ENCODE measurements around the gene MRPL55. TPM values are rescaled to one million over a fixed set of nuclear protein-coding genes. Genes with fewer than 3 reads are reported as not detected.

The MRPL55 gene
- total RNA-seq, 2 experiments from 2014 or later, result 67.8 to 68.3 TPM

DNA sequence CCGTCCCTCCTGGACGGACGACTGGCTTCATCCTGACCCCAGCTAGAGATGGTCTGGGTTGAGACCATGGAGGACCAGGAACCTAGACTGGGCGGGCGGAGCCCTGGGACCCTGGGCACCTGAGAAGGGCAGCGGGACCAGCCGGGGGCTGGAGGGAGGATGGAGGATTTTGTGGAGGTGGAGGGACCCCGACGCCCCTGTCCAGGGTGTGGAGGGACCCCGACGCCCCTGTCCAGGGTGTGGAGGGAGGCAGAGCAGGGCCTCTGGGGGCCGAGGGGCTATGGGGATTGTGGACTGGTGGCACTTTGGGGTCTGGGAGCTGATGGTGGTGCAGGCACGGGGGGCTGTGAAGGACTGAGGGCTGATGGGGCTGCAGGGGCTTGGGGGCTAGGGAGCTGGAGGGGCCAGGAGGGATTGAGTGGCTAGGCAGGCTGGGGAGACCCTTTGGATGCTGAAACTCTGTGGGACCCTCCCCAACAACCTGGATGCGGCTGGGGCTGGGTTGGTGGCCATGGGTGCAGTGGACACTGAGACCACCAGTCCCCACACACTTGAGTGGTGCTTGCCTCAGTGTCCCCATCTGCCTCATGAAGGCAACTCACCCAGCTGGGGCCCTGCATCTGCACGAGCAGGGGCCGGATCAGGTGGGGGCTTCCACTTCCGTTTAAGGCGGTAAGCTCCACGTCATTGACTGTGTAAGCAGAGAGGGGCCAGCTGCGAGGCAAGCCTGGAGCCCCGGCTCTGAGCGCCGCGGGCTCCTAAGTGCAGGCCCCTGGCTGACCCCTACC is 48.0 kb upstream of the MRPL55 start:
- Mint-ChIP-seq H3K27me3 (no peaks in the 10 kb centered on the region), H3K4me3 (peak overlapping the region; percentile 53), H3K9me3 (no peaks in the 10 kb centered on the region), H3K36me3 (ENCODE audit: low read depth) (no peaks in the 10 kb centered on the region), H3K4me1 (ENCODE audit: low read depth) (peaks cover 41% of the 10 kb centered on the region), H3K27ac (peak overlapping the region; percentile 86)
- TF ChIP-seq, protein P1, sequence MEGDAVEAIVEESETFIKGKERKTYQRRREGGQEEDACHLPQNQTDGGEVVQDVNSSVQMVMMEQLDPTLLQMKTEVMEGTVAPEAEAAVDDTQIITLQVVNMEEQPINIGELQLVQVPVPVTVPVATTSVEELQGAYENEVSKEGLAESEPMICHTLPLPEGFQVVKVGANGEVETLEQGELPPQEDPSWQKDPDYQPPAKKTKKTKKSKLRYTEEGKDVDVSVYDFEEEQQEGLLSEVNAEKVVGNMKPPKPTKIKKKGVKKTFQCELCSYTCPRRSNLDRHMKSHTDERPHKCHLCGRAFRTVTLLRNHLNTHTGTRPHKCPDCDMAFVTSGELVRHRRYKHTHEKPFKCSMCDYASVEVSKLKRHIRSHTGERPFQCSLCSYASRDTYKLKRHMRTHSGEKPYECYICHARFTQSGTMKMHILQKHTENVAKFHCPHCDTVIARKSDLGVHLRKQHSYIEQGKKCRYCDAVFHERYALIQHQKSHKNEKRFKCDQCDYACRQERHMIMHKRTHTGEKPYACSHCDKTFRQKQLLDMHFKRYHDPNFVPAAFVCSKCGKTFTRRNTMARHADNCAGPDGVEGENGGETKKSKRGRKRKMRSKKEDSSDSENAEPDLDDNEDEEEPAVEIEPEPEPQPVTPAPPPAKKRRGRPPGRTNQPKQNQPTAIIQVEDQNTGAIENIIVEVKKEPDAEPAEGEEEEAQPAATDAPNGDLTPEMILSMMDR (IDR thresholded peaks at IDR 0.05), result no peak
- CTCF ChIA-PET, result interaction anchor here (1.4 to 2.8 kb wide), 2 partner anchors 9 to 26 kb away, joined by 4 to 15 read pairs; partner anchors contain the start of gene IBA57
- ATAC-seq (peak; percentile 70), DNase-seq (peak; percentile 80)
- intact Hi-C loops (cut with micrococcal nuclease), result no loop called here
- POLR2A ChIA-PET, result interaction anchor here (0.6 to 1.8 kb wide), 3 partner anchors 9 to 15 kb away, joined by 3 to 11 read pairs (median 3); partner anchors contain the start of gene IBA57

DNA sequence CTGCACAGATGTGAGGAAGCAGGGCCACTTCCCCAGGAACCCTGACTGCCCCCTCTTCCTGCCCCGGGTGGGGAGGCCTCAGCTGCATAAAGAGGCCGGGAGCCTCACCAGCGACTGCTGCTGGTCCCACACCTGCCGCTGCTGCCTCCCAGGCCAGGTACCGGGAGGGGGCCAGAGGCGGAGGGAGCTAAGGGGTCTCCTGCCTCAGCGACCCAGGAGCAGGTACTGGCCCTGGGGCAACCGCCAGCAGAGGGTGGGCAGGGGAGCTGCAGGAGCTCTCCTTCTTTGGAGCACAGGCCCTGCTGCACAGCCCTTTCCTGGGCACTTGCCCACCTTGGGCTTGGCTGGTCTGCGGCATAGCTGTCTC is 47.4 kb upstream of the MRPL55 start:
- peak overlapping the region; percentile 53 for H3K4me3 Mint-ChIP-seq

DNA sequence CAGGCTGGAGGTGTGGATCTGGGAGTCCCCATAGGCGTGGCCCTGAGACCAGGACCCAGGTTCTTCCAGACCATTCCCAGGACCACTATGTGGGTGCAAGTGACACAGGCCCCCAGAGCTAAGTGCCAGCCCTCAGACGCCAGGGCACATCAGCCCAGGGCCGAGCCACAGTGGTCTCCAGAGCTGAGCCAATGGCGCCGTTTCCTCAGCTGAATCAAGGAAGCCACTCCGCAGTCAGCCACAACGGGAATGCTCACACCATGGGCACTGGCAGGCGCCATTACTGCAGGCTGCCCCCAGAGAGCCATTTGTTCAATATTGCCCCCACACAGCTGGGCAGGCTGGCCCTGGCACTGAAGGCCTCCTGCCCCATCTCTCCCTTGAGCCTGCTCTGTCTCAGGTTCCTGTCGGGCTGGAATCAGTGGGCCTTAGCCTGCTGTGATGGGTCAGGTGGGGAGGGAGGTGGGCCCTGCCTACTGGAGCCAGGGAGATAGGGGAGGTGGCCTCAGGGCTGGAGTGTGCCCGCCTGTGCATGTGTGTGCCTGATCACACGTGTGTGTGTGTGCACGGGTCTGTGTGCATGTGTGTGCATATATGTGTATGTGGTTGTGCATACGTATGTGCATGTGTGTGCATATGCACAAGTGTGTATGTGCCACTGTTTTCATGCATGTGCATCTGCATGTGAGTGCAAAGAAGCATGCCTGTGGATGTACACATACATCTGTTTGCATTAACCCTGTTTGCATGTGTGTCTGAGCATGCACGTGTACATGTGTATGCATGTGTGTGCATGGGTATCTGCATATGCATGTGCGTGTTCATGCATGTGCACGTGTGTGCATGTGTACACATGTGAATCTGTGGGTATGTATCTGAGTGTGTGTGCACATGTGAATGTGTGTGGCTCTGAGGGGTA is 46.8 kb upstream of the MRPL55 start:
- no peak overlapping the region for H3K27ac Mint-ChIP-seq
- peaks cover 38% of the 10 kb centered on the region for H3K4me1 Mint-ChIP-seq (ENCODE audit: low read depth)

More for the DNA sequence above, 47.4 kb upstream of the MRPL55 start:
- Mint-ChIP-seq H3K36me3 (ENCODE audit: low read depth) (no peaks in the 10 kb centered on the region), H3K27ac (peak overlapping the region; percentile 86), H3K4me1 (ENCODE audit: low read depth) (peaks cover 38% of the 10 kb centered on the region), H3K9me3 (no peaks in the 10 kb centered on the region), H3K27me3 (no peaks in the 10 kb centered on the region)
- ATAC-seq (no peak), DNase-seq (no peak)
- intact Hi-C loops (cut with micrococcal nuclease), result no loop called here
- CTCF ChIA-PET, result interaction anchor here (1.4 to 2.8 kb wide), 2 partner anchors 9 to 26 kb away, joined by 4 to 15 read pairs; partner anchors contain the start of gene IBA57
- POLR2A ChIA-PET, result interaction anchor here (1.8 kb wide), 1 partner anchor 9 kb away, joined by 11 read pairs; the partner anchor contains the start of gene IBA57
- TF ChIP-seq, protein P1 (IDR thresholded peaks at IDR 0.05), result no peak

DNA sequence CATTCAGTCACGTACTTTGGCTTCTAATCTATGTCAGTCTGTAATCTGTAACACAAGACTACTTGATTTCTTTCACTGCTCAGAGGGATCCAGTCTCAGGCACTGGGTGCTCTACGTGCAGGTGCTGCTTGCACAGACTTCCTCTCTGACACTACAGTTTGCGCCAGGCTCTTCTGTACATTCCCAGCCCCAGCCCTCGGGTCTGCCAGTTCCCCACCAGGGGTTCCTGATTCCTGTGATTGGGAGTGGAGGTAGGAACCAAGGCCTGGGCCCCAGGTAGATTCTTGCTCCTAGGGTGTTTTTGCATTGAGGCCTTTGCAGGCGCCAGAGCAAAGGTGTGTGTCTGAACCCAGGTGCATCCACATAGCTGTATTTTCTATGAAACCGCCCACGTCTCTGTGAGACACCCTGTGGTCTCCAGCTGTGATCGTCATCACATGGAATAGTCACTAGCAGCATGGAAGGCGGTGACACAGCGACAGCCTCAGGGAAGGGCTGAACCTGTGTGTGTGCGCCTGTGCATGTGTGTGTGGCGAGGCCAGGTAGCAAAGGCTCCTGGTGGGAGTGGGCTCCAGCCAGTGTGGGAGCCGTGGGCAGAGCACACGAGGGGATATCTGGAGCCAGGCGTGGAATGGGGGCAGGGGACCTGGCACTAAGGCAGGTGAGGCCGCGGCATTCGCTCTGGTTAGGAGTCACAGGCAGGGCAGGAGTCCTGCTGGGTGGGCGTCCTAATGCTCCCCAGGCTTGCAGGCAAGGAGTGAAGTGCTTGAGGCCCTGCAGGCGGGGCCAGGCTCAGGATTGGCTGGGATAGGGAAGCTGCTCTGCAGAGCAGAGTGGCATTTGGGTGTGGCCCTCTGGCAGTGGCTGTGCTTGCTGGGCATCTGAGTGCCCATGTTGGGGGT is 45.8 kb upstream of the MRPL55 start:
- Mint-ChIP-seq H3K36me3 (ENCODE audit: low read depth) (no peaks in the 10 kb centered on the region), H3K4me1 (ENCODE audit: low read depth) (peaks cover 38% of the 10 kb centered on the region), H3K4me3 (no peak overlapping the region), H3K9me3 (no peaks in the 10 kb centered on the region), H3K27me3 (no peaks in the 10 kb centered on the region), H3K27ac (peak overlapping the region; percentile 81)
- TF ChIP-seq, protein P1 (IDR thresholded peaks at IDR 0.05), result no peak
- ChIA-PET POLR2A (interaction anchor here (0.8 to 4.1 kb wide), 3 partner anchors 10 to 13 kb away, joined by 3 to 16 read pairs (median 3); partner anchors contain the start of gene GUK1), CTCF (interaction anchor here (1.1 to 3.5 kb wide), 2 partner anchors 10 to 12 kb away, joined by 3 to 12 read pairs; partner anchors contain the start of gene IBA57)
- intact Hi-C loops (cut with micrococcal nuclease), result no loop called here
- ATAC-seq (peak; percentile 79), DNase-seq (peak; percentile 84)

More for the DNA sequence above, 46.8 kb upstream of the MRPL55 start:
- Mint-ChIP-seq H3K36me3 (ENCODE audit: low read depth) (no peaks in the 10 kb centered on the region), H3K4me3 (no peak overlapping the region), H3K9me3 (no peaks in the 10 kb centered on the region), H3K27me3 (no peaks in the 10 kb centered on the region)
- ATAC-seq, result no peak
- intact Hi-C loops (cut with micrococcal nuclease), result no loop called here
- DNase-seq, result no peak
- ChIA-PET CTCF (interaction anchor here (1.1 to 2.8 kb wide), 3 partner anchors 10 to 25 kb away, joined by 3 to 15 read pairs (median 4); partner anchors contain the start of gene IBA57), POLR2A (interaction anchor here (0.8 to 1.8 kb wide), 3 partner anchors 9 to 13 kb away, joined by 3 to 11 read pairs (median 3); partner anchors contain the start of gene IBA57)
- TF ChIP-seq, protein P1 (IDR thresholded peaks at IDR 0.05), result no peak

Data from activated CD8-positive, alpha-beta T cell treated with anti-CD3 and anti-CD28 coated beads for 36 hours (primary cell).